A549 (cell line): Measurements from ENCODE around the gene RGS19.

ENCODE experiments used
- JUN ChIP-seq, 2 experiments: fragments of >200 bp; sonication (Bioruptor Twin); formaldehyde crosslinking; IDR thresholded peaks; 2 replicates in 1 of 2; 3 replicates in 1 of 2; pipeline ENCODE4 v1.6.1; 2016 to 2017
- POLR2A ChIP-seq: IDR thresholded peaks from 2 replicates; pipeline ENCODE4 v1.6.1; 2012; ENCODE audit warnings: mild to moderate bottlenecking, low read length
- RCOR1 ChIP-seq: fragments of 150-350 bp; IDR thresholded peaks from 2 replicates; pipeline ENCODE4 v1.6.1; 2014; ENCODE audit warnings: antibody characterized with exemption, low read length, low read depth
- ZFP36 ChIP-seq: fragments of 450-650 bp; IDR thresholded peaks from 2 replicates; pipeline ENCODE4 v1.6.1; 2014; ENCODE audit warnings: borderline replicate concordance; ENCODE audit not compliant: partially characterized antibody
- TF ChIP-seq, protein P1 (sequence below): fragments of >200 bp; sonication (Bioruptor Twin); formaldehyde crosslinking; IDR thresholded peaks from 3 replicates; pipeline ENCODE4 v1.5.1; 2016
- TF ChIP-seq, protein P2 (sequence below): IDR thresholded peaks from 2 replicates; pipeline ENCODE4 v1.6.1; 2012

DNA sequence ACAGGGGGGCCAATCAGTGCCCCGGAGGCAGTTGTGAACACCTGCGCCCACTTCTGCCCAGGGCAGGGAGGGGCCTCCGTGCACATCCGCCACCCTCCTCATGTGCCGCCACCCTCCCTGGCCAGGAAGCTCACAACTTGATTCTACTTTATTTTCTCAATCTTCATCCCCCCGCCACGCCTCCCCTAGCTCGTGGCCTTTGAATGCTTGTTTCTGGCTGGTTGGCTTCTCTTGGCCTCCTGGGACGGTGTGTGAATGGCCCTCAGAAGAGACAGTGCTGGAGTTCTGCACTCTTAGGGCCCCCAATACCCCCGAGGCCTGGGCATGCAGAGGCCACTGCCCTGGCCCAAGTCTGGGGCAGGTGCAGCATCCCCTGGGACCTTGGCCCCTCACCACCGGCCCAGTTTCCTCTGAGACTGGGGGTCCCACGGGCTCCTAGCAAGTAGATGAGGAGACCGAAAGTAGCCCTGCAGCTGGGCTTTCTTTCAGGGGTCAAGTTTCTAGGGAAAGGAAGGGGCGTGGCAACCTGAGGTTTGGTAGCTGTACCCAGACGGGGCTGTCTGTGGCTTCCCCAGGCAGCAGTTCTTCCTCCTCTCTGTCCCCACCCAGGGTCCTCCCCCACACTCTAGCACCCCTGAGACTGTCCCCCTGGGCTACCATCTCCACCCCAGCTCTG lies 1.3 kb downstream of the RGS19 start:
- TF ChIP-seq, protein P1, sequence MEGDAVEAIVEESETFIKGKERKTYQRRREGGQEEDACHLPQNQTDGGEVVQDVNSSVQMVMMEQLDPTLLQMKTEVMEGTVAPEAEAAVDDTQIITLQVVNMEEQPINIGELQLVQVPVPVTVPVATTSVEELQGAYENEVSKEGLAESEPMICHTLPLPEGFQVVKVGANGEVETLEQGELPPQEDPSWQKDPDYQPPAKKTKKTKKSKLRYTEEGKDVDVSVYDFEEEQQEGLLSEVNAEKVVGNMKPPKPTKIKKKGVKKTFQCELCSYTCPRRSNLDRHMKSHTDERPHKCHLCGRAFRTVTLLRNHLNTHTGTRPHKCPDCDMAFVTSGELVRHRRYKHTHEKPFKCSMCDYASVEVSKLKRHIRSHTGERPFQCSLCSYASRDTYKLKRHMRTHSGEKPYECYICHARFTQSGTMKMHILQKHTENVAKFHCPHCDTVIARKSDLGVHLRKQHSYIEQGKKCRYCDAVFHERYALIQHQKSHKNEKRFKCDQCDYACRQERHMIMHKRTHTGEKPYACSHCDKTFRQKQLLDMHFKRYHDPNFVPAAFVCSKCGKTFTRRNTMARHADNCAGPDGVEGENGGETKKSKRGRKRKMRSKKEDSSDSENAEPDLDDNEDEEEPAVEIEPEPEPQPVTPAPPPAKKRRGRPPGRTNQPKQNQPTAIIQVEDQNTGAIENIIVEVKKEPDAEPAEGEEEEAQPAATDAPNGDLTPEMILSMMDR: no peak
- no peak for TF ChIP-seq JUN (IDR thresholded peaks at IDR 0.05)
- no peak for TF ChIP-seq POLR2A
- TF ChIP-seq, protein P2, sequence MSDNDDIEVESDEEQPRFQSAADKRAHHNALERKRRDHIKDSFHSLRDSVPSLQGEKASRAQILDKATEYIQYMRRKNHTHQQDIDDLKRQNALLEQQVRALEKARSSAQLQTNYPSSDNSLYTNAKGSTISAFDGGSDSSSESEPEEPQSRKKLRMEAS: no peak
- TF ChIP-seq ZFP36: no peak
- no peak for TF ChIP-seq RCOR1
